SU-DHL-6 (cell line): Measurements from ENCODE around the gene DMBX1.
A peak's percentile ranks its signal among the peaks of the same experiment; 100 is the strongest.

Experiments
- H2AFZ ChIP-seq: fragments of 200-600 bp; sonication (generic); 2 replicates; pipeline ENCODE4 v1.6.1; 2014; ENCODE audit warnings: low read depth, mild to moderate bottlenecking, moderate library complexity, mixed read lengths, antibody characterized with exemption, low read length; ENCODE audit not compliant: severe bottlenecking
- H3F3A ChIP-seq: fragments of 200-600 bp; shearing (Covaris generic); 2 replicates; pipeline ENCODE4 v1.6.0; 2016; ENCODE audit warnings: antibody characterized with exemption, mild to moderate bottlenecking; ENCODE audit not compliant: insufficient read depth
- H3K27ac ChIP-seq: fragments of 200-600 bp; sonication (generic); 2 replicates; pipeline ENCODE4 v1.5.1; 2016; ENCODE audit warnings: low read depth, mild to moderate bottlenecking, low read length, moderate library complexity, mixed read lengths
- H3K27me3 ChIP-seq: fragments of 200-600 bp; sonication (generic), shearing (Covaris generic); 2 replicates; pipeline ENCODE4 v1.6.0; 2014; ENCODE audit warnings: mild to moderate bottlenecking, low read length
- H3K36me3 ChIP-seq: fragments of 200-600 bp; sonication (generic); 2 replicates; pipeline ENCODE4 v1.6.1; 2014; ENCODE audit warnings: mild to moderate bottlenecking, low read length, mixed read lengths
- H3K4me2 ChIP-seq: fragments of 300-600, 200-600 bp; shearing (Covaris generic), sonication (generic); 2 replicates; pipeline ENCODE4 v1.6.0; 2014; ENCODE audit warnings: low read length, low read depth, mild to moderate bottlenecking; ENCODE audit not compliant: poor library complexity, severe bottlenecking
- H3K4me3 ChIP-seq: fragments of 200-600 bp; sonication (generic); 2 replicates; pipeline ENCODE4 v1.5.1; 2014; ENCODE audit warnings: antibody characterized with exemption, low read length, mild to moderate bottlenecking, mixed read lengths; ENCODE audit not compliant: insufficient read depth, poor library complexity, severe bottlenecking
- H3K79me2 ChIP-seq: fragments of 200-600 bp; sonication (generic); 2 replicates; pipeline ENCODE4 v1.6.1; 2014; ENCODE audit warnings: mild to moderate bottlenecking, low read length, moderate library complexity; ENCODE audit not compliant: insufficient read depth
- H3K9ac ChIP-seq: fragments of 200-600 bp; sonication (generic); 2 replicates; pipeline ENCODE4 v1.7.0; 2014; ENCODE audit warnings: mild to moderate bottlenecking, low read length
- H3K9me2 ChIP-seq: fragments of 200-600 bp; sonication (generic); replicated peaks from 2 replicates; pipeline ENCODE4 v1.6.1; 2014; ENCODE audit warnings: low read length; ENCODE audit not compliant: insufficient read depth
- H3K9me3 ChIP-seq: fragments of 200-600 bp; sonication (generic); 2 replicates; pipeline ENCODE4 v1.6.1; 2014; ENCODE audit warnings: low read length, mixed read lengths; ENCODE audit not compliant: insufficient read depth
- H4K20me1 ChIP-seq: fragments of 200-600 bp; sonication (generic); 2 replicates; pipeline ENCODE4 v1.6.1; 2014; ENCODE audit warnings: low read depth, mild to moderate bottlenecking, antibody characterized with exemption, low read length, moderate library complexity, mixed read lengths
- CTCF ChIP-seq: fragments of 200-600 bp; sonication (generic); IDR thresholded peaks from one replicate; pipeline ENCODE4 v1.5.1; 2017; ENCODE audit warnings: antibody characterized with exemption, mild to moderate bottlenecking, low read length, moderate library complexity; ENCODE audit not compliant: insufficient read depth, poor library complexity, severe bottlenecking
- EZH2phosphoT487 ChIP-seq: fragments of 200-600 bp; sonication (generic), shearing (Covaris generic); conservative IDR thresholded peaks from 2 replicates; pipeline ENCODE4 v1.6.1; 2018; ENCODE audit warnings: mild to moderate bottlenecking, antibody characterized with exemption, low read length, moderate library complexity, mixed read lengths

DMBX1 gene

GRCh38 chr1:46473991-46474390 is 15.6 kb upstream of the DMBX1 start:
- Histone ChIP-seq H3K4me3 (no peak overlapping the region), H3K9me2 (no peaks in the 10 kb centered on the region), H3K27ac (no peak overlapping the region), H3K36me3 (no peaks in the 10 kb centered on the region), H3F3A (no peaks in the 10 kb centered on the region), H3K9ac (no peak overlapping the region), H4K20me1 (no peaks in the 10 kb centered on the region), H3K79me2 (no peaks in the 10 kb centered on the region), H2AFZ (no peak overlapping the region), H3K27me3 (no peaks in the 10 kb centered on the region), H3K9me3 (no peaks in the 10 kb centered on the region), H3K4me2 (no peak overlapping the region)
- TF ChIP-seq EZH2phosphoT487 = no peak

GRCh38 chr1:46474570-46474969 is 15.1 kb upstream of the DMBX1 start:
- Histone ChIP-seq H4K20me1 (no peaks in the 10 kb centered on the region), H3K4me2 (no peak overlapping the region), H3K9ac (no peak overlapping the region), H3F3A (no peaks in the 10 kb centered on the region), H3K9me3 (no peaks in the 10 kb centered on the region), H3K9me2 (no peaks in the 10 kb centered on the region), H3K27me3 (no peaks in the 10 kb centered on the region), H3K79me2 (no peaks in the 10 kb centered on the region), H3K27ac (no peak overlapping the region), H3K36me3 (no peaks in the 10 kb centered on the region), H3K4me3 (no peak overlapping the region), H2AFZ (no peak overlapping the region)
- no peak for TF ChIP-seq CTCF
- TF ChIP-seq EZH2phosphoT487 = no peak

- Histone ChIP-seq H3K27ac (no peak overlapping the region), H3K9ac (no peak overlapping the region), H3K9me3 (no peaks in the 10 kb centered on the region), H3K27me3 (no peaks in the 10 kb centered on the region), H3K79me2 (no peaks in the 10 kb centered on the region), H3K36me3 (no peaks in the 10 kb centered on the region), H3K4me3 (no peak overlapping the region), H3K9me2 (no peaks in the 10 kb centered on the region), H3F3A (no peaks in the 10 kb centered on the region), H2AFZ (no peak overlapping the region), H4K20me1 (no peaks in the 10 kb centered on the region), H3K4me2 (no peak overlapping the region)
- no peak for TF ChIP-seq CTCF
- TF ChIP-seq EZH2phosphoT487 = no peak
Observed at GRCh38 chr1:46476673-46477072, 13.0 kb upstream of the DMBX1 start.

GRCh38 chr1:46477153-46477929 is 12.3 kb upstream of the DMBX1 start:
- H3K9ac ChIP-seq = no peak overlapping the region
- H3K27ac ChIP-seq = no peak overlapping the region
- H3K79me2 ChIP-seq = no peaks in the 10 kb centered on the region
- H3K4me3 ChIP-seq = no peak overlapping the region
- H3K36me3 ChIP-seq = no peaks in the 10 kb centered on the region
- no peak overlapping the region for H2AFZ ChIP-seq
- TF ChIP-seq EZH2phosphoT487 (no peak), CTCF (peak; percentile 90)
- no peaks in the 10 kb centered on the region for H3F3A ChIP-seq
- H3K27me3 ChIP-seq = no peaks in the 10 kb centered on the region
- no peaks in the 10 kb centered on the region for H3K9me2 ChIP-seq
- no peaks in the 10 kb centered on the region for H4K20me1 ChIP-seq
- no peaks in the 10 kb centered on the region for H3K9me3 ChIP-seq
- no peak overlapping the region for H3K4me2 ChIP-seq
